T-helper 2 cell (primary cell): Measurements from ENCODE around the gene TMEM116.
"Not testable (repeated sequence)": the region's sequence is repeated elsewhere in the genome, so short reads cannot be mapped to it uniquely, and the experiment has no call there.

Experiments
- DNase-seq, 5 experiments: peaks; one replicate each; pipeline versions ENCODE4 v3.0.0 to v3.0.0-alpha.2; 2012 to 2022

TMEM116 gene

DNA sequence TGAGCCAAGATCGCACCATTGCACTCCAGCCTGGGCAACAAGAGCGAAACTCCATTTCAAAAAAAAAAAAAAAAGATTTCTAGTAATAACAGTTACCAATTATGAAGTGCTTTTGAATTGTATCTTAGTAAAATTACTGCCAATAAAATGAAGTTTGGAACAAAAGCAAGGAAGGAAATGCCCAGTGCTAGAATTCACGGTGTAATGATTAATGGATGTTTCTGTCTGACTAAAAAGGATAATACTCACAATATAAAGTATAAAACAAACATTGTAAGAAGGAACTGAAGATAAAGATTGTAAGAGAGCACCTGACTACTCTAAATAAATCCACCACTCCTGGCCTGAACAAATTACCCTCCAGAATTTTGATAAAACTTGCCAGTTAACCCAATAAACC is 4.0 kb downstream of the TMEM116 start:
- DNase-seq = no peak

DNA sequence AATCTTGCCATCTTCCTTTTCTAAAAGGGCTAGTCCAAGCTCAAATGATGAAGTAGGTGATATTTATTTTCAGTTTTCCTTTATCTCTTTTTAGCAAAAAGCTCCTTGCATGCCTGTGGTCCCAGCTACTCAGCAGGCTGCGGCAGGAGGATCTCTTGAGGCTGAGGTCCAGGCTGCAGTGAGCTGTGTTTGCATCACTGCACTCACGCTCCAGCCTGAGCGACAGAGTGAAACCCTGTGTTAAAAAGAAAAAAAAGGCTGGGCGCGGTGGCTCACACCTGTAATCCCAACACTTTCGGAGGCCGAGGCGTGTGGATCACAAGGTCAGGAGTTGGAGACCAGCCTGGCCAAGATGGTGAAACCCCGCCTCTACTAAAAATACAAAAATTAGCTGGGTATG is 5.0 kb downstream of the TMEM116 start:
- no peak for DNase-seq

DNA sequence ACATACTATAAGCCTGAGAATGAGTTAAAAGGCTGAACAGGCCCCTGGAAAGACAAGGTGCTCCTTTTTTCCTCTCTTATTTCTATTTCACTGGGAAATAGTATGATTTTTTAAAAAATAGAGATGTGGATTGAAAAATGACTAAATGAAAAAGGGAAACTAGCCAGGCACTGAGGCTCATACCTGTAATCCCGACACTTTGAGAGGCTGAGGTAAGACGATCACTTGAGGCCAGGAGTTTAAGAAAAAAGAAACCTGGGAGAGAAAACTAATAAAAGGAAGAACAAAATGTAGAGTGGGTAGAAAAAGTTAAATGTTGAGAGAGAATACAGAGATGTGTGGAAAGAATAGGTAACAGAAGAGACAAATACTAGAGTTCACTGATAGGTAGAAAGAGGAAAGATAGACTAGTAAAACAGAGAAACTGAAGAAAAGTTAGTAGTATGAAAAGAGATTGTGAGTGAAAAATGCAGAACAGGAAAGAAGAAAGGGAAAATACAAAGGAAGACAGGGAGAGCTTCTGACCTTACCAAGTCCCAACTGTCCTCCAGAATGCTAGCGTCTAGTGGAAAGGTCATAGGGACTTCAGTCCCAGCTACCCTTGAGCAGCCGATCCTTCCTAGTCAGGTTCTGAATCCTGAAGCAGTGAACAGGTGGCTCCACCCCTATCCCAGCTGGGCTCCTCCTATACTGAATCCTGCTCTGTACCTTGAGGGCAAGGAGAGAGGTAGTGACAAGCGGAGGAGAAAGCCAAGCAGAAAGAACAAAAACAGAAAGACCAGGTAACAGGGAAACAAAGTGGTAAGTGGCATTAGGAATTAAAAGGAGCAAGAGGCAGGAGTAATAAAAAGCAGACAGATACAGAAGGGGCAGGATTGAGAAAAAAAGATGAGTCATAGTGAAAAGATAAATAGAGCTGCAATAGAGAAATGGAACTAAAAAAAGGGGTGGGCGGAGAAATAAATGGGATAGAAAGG is 7.3 kb downstream of the TMEM116 start:
- DNase-seq = no peak

DNA sequence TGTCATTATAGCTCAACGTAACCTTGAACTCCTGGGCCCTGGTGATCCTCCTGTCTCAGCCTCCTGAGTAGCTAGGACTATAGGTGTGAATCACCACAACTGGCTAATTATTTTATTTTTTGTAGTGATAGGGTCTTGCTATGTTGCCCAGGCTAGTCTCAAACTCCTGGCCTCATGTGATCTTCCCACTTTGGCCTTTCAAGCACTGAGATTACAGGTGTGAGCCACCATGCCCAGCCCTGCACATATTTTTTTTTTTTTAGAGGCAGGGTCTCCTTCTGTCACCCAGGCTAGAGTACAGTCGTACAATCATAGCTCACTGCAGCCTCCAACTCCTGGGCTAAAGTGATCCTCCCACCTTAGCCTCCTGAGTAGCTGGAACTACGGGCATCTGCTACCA is 8.9 kb downstream of the TMEM116 start:
- DNase-seq = no peak

DNA sequence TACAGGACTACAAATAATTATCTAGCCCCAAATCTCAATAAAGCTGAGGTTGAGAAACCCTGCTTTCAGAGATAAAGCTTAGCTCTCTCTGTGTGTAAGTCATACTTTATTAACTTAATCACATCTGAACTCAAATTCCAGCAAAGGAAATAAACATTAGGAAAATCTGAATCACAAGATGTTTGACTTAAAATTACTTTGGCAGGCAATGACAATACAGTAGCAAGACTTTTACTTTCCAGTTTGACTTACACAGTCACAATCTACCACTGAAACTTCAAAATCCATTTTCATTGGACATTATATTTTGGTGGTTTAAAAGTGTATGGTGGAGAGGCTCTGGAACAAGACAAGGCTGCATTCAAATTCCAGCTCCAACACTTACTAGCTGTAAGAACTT is 11.4 kb downstream of the TMEM116 start:
- peak in 1 of 5 experiments; percentile 42 for DNase-seq

DNA sequence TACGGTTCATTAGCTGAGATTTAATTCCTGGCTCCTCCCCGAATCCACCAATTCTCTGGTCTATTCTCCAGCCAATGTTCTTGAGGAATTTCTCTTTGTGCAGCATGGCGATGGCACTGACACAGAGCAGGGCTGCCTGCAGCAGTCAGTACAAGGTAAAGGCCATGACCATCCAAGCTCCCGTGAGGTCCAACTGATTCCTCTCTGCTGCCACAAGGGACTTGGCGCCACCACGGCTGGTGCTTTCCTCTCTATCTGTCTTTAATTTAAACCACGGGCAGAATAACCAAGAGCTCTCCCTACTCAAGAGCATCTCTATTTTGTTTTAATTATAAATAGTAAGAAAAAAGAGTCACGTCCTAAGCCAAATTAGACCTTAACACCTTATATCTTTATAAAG is 12.1 kb downstream of the TMEM116 start:
- DNase-seq = no peak

DNA sequence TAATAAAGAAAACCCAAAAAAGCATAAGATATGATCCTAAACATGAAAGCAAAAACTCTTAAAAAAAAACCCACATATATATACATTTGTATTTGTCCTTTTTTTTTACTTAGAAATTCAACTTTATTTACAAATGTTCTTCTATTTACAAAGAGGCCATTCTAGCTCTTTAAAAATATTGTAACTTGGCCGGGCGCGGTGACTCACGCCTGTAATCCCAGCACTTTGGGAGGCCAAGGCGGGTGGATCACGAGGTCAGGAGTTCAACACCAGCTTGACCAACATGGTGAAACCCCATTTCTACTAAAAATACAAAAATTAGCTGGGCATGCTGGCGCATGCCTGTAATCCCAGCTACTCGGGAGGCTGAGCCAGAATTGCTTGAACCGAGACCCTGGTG is 13.8 kb downstream of the TMEM116 start:
- DNase-seq = not testable (repeated sequence)

DNA sequence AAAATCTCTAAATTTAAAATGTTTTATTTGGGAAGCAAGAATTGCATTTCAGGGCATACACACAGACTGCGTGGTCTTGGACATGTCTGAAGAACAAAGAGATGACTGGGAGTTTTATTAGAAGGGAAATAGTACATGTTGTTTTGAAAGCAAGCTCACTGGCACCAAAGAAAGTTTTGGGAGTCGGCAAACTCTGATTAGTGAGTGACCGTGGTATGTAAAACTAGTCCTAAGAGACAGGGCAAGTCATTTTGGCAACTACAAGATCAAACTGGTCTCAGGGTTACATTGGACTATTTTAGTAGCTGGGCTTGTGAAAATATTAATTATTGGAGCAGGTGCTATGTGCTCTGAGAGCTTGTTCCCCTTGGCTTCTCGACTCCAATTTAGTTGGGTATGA is 14.9 kb downstream of the TMEM116 start:
- no peak for DNase-seq

DNA sequence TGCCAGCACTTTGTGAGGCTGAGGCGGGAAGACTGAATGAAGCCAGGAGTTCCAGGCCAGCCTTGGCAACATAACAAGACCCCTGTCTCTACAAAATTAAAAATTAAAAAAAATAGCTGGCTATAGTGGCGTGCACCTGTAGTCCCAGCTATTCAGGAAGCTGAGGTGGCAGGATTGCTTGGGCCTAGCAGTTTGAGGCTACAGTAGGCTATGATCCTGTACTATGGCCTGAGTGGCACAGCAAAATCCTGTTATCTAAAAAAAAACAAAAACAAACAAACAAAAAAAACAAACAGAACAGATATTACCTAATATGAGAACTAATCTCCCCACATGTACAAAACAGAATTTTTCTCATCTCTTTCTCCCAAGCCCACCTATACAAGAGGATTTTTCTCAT is 15.7 kb downstream of the TMEM116 start:
- no peak for DNase-seq

DNA sequence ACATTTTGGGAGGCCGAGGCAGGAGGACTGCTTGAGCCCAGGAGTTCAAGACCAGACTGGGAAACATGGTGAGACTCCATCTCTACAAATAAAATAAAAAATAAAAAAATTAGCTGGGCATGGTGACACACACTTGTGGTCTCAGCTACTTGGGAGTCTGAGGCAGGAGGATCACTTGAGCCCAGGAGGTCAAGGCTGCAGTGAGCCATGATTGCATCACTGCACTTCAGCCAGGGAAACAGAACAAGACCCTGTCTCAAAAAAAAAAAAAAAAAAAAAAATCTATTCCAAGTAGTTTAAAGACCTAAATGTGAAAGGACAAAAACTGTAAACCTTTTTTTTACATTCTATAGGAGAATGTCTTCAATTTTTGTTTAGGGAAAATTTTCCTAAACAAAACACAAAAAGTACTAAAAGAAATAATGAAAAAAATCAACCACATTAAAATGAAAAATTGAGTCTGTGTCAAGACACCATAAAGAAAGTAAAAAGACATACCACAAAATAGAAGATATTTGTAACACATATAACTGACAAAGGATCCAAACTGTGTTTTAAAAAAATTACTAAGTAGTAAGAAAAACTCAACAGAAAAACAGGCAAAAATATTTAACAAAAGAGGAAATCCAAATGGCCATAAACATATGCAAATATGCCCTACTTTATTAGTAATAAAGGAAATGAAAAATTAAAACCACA is 17.0 kb downstream of the TMEM116 start:
- no peak for DNase-seq

DNA sequence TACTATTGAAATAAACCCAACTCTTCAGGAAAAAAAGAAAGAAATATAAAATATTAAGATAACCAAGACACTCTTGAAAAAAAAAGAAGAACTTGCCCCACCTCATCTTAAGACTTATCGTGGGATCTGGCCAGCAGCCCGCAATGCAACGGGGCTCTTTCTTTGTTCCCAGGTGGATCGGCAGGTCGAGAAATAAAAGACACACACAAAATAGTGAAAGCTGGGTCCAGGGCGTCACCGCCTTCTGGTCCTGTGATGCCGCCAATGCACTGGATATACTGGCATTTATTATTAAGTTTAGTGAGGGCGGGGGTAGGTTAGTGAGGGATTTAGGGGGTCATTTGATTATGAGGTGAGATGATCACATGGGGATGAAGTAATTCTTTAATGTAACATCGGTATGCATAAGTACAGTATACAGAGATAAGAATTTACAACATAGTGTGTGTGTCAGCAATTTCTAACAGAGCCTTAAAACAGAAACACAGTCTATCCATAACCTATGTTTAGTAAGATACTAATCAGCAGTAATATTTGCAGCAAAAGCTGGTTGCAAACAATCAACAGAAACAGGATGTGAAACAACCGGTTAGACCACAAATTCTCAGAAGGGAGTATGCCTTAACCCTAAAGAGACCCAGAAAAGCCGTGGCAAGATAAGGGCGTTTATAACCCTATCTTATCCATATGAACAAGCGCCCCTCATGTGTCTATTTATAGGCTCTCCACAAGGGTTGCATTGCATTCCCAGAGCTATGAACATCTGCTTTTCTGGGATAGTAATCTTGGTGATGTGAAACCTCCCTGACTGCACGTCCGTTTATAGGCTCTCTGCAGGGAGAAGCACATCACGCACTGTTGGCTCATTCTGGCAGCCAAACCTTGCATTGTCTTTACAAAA is 18.5 kb downstream of the TMEM116 start:
- peak in 3 of 5 experiments; percentile 29 to 92 (median 38) for DNase-seq

DNA sequence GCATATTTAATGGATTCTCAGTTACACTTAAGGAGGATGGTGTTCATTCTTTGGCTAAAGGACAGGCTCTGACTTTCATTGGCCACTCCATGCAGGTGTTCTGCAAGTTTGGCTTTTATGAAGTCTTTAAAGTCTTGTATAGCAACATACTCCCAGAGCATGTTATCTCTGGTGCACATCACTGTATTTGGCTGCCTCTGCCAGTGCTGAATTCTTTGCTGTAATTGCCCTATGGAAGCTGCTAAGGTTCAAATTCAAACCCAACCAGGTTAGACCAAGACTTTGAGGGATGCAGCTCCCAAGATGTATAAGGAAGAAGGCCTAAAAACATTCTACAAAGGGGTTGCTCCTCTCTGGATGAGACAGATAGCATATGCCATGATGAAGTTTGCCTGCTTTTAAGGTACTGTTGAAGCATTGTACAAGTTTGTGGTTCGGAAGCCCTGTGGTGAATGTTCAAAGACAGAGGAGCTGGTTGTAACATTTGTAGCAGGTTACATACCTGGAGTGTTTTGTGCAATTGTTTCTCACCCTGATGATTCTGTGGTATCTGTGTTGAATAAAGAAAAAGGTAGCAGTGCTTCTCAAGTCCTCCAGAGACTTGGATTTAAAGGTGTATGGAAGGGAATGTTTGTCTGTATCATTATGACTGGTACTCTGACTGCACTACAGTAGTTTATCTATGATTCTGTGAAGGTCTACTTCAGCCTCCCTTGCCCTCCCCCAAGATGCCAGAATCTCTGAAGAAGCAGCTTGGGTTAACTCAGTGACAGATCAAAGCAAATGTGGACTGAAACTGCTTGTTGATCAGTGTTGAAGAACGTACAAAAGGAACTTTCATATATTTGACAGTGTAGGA is 19.4 kb downstream of the TMEM116 start:
- peak in 2 of 5 experiments; percentile 35 to 80 for DNase-seq

DNA sequence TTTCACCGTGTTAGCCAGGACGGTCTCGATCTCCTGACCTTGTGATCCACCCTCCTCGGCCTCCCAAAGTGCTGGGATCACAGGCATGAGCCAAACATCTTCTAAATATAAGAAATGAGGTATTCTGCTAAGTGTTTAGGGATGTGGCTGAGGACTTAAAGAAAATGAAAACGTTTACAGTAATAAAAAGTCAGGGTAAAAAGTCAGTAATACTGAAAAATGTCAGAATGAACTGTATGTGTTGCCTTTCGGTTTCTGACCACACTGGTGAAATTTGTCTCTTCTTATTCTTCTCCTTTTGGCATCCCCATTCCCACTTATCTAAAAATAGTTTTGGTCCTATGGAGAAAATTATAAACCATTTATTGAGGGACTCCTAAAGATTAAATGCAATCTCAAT is 20.5 kb downstream of the TMEM116 start:
- DNase-seq = no peak

DNA sequence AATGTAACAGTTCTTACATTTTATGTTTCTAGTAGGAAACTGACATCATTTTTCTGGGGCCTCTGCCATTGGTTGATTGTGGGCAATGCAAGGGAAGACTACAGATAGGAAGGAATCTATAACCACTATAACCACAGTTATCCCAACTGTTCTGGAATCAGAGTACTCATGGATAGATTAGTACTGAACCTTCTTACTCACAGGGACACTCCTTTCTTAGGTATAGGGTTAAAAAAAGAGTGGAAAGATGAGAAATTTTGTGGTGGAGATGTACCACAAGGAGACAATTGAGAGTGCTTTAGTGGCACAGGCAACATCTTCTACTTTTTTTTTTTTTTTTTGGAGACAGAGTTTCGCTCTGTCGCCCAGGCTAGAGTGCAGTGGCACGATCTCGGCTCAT is 21.0 kb downstream of the TMEM116 start:
- peak in 1 of 5 experiments; percentile 39 for DNase-seq

DNA sequence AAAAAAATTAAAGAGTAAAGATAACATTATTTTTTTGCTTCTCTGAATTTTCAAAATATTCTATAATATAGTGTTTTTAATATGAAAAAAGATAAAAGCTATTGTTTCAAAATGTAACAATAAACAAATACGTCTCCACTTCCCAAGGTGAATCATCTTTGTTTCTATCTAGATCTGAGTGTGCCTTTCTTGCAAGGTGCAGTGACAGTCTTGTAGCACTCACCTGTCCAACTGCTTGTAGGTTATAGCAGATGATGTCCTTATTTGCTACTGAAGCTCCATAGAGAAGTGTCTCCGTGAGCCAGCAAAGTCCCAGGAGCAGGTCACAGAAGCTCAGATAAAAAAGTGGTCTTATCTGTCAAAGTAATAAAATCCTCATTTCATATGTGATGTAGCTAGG is 21.4 kb downstream of the TMEM116 start:
- DNase-seq = no peak

DNA sequence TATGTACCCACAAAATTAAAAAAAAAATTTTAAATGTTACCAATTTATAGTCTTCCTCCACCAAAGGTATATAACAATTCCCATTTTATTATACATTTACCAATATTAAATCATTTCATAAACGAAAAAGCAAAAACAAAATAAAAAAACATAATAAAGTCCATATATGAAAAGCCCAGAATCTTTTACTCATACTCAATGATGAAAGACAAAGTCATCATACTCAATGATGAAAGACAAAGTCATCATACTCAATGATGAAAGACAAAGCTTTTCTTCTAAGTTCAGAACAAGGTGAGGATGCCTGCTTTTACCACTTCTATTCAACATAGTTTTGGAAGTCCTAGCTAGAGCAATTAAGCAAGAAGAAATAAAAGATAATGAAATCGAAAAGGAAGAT is 28.1 kb downstream of the TMEM116 start:
- DNase-seq = no peak

DNA sequence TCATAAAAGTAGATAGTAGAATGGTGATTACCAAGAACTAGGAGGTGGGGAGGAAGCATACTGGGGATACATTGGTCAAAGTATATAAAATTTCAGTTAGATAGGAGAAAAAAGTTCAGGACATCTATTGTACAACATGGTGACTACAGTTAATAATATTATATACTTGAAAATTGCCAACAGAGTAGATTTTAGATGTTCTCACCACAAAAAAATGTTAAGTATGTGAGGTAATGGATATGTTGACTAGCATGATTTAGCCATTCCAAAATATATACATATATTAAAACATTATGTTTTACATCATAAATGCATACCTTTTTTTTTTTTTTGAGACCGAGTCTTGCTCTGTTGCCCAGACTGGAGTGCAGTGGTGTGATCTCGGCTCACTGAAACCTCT is 31.0 kb downstream of the TMEM116 start:
- no peak for DNase-seq

DNA sequence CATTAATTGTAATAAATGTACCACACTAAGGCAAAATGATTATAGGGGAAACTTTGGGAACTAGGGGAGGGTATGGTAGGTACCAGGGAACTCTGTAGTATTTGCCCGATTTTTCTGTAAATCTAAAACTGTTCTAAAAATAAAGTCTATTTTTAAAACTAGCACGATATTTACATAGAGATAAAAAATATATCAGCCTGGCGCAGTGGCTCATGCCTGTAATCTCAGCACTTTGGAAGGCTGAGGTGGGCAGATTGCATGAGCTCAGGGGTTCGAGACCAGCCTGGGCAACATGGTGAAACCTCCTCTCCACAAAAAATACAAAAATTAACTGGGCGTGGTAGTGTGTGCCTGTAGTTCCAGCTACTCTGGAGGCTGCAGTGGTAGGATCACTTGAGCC is 32.4 kb downstream of the TMEM116 start:
- DNase-seq = no peak

DNA sequence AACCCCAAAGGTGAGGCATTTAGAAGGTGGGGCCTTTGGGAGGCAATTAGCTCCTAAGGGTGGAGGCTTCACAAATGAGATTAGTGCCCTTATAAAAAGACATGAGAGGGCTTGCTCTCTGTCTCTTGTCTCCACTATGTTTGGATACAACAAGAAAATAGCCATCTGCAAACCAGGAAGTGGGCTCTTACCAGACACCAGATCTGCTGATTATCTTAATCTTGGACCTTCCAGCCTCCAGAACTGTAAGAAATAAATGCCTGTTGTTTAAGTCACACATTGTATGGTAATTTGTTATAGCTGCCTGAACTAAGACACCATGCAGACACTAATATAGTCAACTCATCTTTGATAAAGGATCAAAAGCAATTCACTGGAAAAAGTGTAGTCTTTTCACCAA is 34.4 kb downstream of the TMEM116 start:
- DNase-seq = no peak

DNA sequence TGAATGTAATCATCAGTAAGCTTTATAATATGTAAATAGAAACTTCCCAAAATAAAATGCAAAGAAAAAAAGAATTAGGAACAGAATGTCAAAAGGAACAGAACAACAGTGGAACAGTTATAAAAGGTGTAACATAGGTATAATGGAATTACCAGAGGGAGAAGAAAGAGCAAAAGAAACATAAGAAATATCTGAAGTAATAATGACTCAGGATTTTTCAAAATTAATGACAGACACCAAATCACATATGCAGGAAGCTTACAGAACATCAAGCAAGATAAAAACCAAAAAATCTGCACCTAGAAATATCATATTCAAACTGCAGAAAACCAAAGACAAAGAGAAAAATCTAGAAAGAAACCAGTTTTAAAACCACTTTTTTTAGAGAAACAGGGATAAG is 36.1 kb downstream of the TMEM116 start:
- no peak for DNase-seq

DNA sequence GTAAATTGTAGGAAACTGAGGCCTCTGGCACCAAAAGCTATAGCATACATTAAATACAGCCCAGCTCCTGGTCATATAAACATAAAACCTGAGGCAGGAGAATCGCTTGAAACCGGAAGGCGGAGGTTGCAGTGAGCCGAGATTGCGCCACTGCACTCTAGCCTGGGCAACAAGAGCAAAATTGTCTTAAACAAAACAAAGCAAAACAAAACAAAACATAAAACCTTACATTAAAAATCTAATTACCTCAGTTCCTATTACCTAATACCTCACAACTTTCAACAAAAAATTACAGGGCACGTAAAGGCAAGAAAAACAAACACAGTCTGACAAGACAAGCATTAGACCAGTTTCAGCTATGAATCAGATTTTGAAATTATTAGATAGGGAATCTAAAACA is 36.7 kb downstream of the TMEM116 start:
- DNase-seq = no peak
